Gastroesophageal sphincter (tissue), 4 donors: Measurements from ENCODE around the gene PRUNE1. TPM values are rescaled to one million over a fixed set of nuclear protein-coding genes. Genes with fewer than 3 reads are reported as not detected.

Source experiments
- ATAC-seq: fragments of 150-250 bp; one replicate; pipeline ENCODE4 v1.9.1; 2016; ENCODE audit warnings: mild to moderate bottlenecking, moderate library complexity
- H3K27ac ChIP-seq, 4 donors: fragments of 200-600 bp; sonication (generic) in 3 of 4; 1 replicate in 3 of 4; 2 replicates in 1 of 4; pipeline ENCODE4 v1.5.1; 2016 to 2019
- H3K27me3 ChIP-seq: fragments of 200-600 bp; sonication (generic); one replicate; pipeline ENCODE4 v1.5.1; 2019
- H3K36me3 ChIP-seq, 2 donors: fragments of 200-600 bp; sonication (generic); one replicate each; pipeline ENCODE4 v1.5.1; 2019; ENCODE audit warnings: control low read depth in 1 of 2
- H3K4me1 ChIP-seq, 3 donors: fragments of 200-600 bp; sonication (generic); 1 replicate in 2 of 3; 2 replicates in 1 of 3; pipeline ENCODE4 v1.5.1; 2016 to 2019; ENCODE audit warnings: control low read depth in 2 of 3
- H3K4me3 ChIP-seq, 2 donors: fragments of 200-600 bp; sonication (generic); one replicate each; pipeline ENCODE4 v1.5.1; 2019; ENCODE audit warnings: mild to moderate bottlenecking in 1 of 2, moderate library complexity in 1 of 2
- H3K9me3 ChIP-seq, 3 donors: fragments of 200-600 bp; sonication (generic); one replicate each; pipeline ENCODE4 v1.5.1; 2017 to 2019; ENCODE audit warnings: control low read depth in 2 of 3
- EP300 ChIP-seq: sonication (generic); formaldehyde crosslinking; IDR thresholded peaks from one replicate; pipeline ENCODE4 v1.6.1; 2017; ENCODE audit warnings: antibody characterized with exemption, mild to moderate bottlenecking
- POLR2A ChIP-seq, 2 donors: fragments of 450-650 bp; IDR thresholded peaks; one replicate each; pipeline ENCODE4 v1.6.1; 2017; ENCODE audit warnings: antibody characterized with exemption in 2 of 2, mild to moderate bottlenecking in 2 of 2, moderate library complexity in 1 of 2
- POLR2AphosphoS5 ChIP-seq: sonication (generic); formaldehyde crosslinking; IDR thresholded peaks from one replicate; pipeline ENCODE4 v1.6.1; 2017; ENCODE audit warnings: antibody characterized with exemption
- WGBS, 2 donors: methylation state at CpG; one replicate each; pipeline ENCODE4 v1.1.5; 2018; ENCODE audit warnings: low coverage in 1 of 2; 5-methylcytosine and 5-hydroxymethylcytosine counted together
- total RNA-seq, 4 donors: library from RNA; depleted of rRNA; stranded (reverse); fragments of >200 nt; gene quantifications; one replicate each; pipeline ENCODE4 v1.1.0, GENCODE V29; 2016
- TF ChIP-seq, protein P1 (sequence below), 4 experiments: fragments of 200-600 bp in 2 of 4; fragments of 450-650 bp in 2 of 4; sonication (generic) in 1 of 4; IDR thresholded peaks; one replicate each; pipeline ENCODE4 v1.5.1; 2017 to 2019; ENCODE audit warnings: antibody characterized with exemption in 4 of 4, mild to moderate bottlenecking in 2 of 4, moderate library complexity in 2 of 4

PRUNE1 gene
- total RNA-seq, 4 donors from 2014 or later: 24.2 to 28.9 (median 26.7) TPM

DNA sequence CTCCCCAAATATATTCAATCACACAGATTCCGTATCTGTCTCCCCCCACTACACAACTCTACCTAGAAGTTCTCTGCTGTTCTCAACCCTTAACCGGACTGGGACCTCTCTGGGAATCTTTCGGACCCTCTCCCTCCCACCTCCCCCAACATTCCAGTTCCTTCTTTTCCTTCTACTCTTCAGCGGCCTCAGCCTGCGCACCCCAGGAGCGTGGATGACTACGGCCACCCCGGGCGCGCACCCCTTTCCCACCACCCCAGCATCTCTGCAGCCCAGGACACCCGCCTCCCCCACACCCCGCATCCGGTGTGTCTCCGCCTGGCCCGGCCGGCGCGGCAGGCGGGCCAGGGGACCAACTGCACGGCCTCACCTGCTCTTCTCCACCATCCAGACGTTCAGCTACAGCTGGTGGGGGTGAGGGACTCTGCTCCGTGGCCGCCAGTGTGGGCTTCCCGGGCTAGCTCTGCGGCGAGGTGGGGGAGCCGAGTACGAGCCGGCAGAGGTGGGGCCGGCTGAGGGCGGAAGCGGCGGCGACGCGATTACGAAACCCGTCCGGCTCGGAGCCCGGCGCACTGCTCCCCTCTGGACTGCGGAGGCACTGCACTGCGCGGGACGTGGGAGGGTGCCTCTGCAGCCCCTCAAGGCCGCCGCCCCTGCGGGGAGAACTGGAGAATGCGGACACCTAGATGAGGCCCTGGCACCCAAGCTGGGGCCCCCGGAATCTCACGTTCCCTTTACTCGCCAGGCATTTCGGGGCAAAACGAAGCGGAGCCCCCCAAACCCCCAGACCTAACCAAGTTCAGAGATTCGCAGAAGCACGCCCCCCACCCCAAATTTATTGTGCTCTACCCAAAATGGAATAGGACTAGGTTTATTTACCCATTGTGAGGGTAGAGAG is 51.1 kb downstream of the PRUNE1 start, which contains the start of gene CDC42SE1:
Gene CDC42SE1, minus strand, starts transcription at position 514 of the 898 bp plus-strand sequence. CDS start 3,892 bp downstream, outside the sequence.
- 0% methylated on average over 3 to 9 of the region's 58 CpGs for WGBS, 2 donors
- no peak for TF ChIP-seq EP300
- peak; percentile 87 to 88 for TF ChIP-seq POLR2A (IDR thresholded peaks at IDR 0.05)
- peak; percentile 95 for TF ChIP-seq POLR2AphosphoS5
- TF ChIP-seq, protein P1, sequence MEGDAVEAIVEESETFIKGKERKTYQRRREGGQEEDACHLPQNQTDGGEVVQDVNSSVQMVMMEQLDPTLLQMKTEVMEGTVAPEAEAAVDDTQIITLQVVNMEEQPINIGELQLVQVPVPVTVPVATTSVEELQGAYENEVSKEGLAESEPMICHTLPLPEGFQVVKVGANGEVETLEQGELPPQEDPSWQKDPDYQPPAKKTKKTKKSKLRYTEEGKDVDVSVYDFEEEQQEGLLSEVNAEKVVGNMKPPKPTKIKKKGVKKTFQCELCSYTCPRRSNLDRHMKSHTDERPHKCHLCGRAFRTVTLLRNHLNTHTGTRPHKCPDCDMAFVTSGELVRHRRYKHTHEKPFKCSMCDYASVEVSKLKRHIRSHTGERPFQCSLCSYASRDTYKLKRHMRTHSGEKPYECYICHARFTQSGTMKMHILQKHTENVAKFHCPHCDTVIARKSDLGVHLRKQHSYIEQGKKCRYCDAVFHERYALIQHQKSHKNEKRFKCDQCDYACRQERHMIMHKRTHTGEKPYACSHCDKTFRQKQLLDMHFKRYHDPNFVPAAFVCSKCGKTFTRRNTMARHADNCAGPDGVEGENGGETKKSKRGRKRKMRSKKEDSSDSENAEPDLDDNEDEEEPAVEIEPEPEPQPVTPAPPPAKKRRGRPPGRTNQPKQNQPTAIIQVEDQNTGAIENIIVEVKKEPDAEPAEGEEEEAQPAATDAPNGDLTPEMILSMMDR (IDR thresholded peaks at IDR 0.05): peak; percentile 86 to 96 (median 92)
- Histone ChIP-seq H3K27me3 (no peaks in the 10 kb centered on the region), H3K4me1 (peaks cover 0 to 55% (median 13%) of the 10 kb centered on the region in 3 donors), H3K9me3 (no peaks in the 10 kb centered on the region), H3K36me3 (peaks cover 0 to 23% of the 10 kb centered on the region in 2 donors), H3K27ac (peak within 1 kb of the TSS; percentile 76 to 95 (median 94)), H3K4me3 (peak within 1 kb of the TSS; percentile 90 to 95)
- ATAC-seq: peak; percentile 96

DNA sequence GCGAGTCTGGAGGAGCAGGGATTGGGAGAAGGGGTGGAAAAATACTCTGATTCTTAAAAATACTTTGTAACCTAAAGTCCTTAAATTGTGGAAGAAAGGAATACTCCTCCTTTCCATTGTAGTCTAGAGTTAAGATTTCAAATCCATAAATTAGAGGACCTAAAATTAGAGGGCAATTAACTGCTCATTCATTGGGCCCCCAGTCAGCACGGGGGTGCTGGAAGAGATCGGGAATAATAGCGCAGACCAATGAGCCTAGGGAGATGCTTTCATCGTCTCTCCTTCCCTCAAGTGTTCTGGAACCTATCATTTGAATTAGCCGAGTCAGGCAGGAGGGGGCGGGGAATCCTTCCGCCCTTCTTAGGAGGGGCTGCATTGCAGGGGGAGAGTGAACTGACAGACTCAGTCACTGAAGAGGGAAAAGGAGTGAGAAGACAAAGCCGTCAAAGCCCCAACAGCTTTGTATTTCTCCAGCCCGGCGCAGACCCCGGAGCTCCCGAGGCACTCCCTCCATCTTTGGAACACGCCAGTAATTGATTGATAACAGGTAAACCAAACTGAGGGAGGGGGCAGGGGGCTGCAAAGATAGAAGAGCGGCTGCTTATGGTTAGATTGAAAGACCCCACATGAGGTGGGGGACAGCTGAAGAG is 51.9 kb downstream of the PRUNE1 start, which contains the start of gene MLLT11:
Gene MLLT11, plus strand, starts transcription at position 391 of the 650 bp plus-strand sequence. CDS start 6,828 bp downstream, outside the sequence.
- peak within 1 kb of the TSS; percentile 76 to 95 (median 94) for H3K27ac ChIP-seq
- peaks cover 0 to 16% of the 10 kb centered on the region in 2 donors for H3K36me3 ChIP-seq
- no peaks in the 10 kb centered on the region for H3K27me3 ChIP-seq
- TF ChIP-seq POLR2A (IDR thresholded peaks at IDR 0.05) (no peak), EP300 (no peak), POLR2AphosphoS5 (peak; percentile 30)
- TF ChIP-seq, protein P1 (IDR thresholded peaks at IDR 0.05): no peak
- WGBS, 2 donors: 2 to 4% methylated on average over 9 to 14 of the region's 15 CpGs
- H3K4me1 ChIP-seq: peaks cover 0 to 51% (median 13%) of the 10 kb centered on the region in 3 donors
- H3K4me3 ChIP-seq: peak within 1 kb of the TSS; percentile 90 to 95
- H3K9me3 ChIP-seq: no peaks in the 10 kb centered on the region
- ATAC-seq: peak; percentile 44

DNA sequence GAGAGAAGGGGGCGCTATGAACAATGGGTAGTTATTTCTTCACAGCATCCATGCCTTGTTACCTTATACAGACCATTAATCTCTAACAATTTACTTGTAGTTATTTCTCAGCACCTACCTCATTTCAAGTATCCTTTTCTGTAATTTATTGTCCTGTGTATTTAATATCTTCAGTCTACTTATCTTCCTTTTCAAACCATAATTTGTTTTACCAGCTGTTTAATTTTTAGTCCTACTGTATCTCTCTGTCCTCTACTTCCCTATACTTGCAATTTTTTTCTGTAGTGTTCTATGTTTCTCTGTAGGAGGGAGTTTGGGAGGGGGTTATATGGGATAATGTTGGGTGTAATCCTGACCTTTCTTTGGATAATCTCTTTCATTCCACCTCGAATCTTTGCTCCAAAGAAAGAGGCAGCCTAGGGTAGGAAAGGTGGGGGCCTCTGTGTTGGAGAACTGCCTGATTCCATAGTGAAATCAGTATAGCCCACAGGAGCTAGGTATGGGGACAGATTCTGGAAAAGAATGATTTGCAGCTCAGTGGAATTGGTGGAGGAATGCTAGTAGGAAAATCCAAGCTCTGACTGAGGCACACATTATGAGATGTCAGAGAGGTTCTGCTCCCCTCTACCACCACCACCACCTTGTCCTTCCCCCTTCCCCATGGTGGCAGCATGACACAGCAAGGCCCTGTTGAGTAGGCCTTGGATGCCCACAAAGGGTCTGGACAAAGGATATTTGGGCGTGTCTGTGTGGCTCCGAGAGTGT is 52.6 kb downstream of the PRUNE1 start:
- 49 to 58% methylated on average over 4 of the region's 4 CpGs for WGBS, 2 donors
- H3K4me3 ChIP-seq: peak overlapping the region; percentile 90 to 95
- H3K9me3 ChIP-seq: no peaks in the 10 kb centered on the region
- no peak for TF ChIP-seq EP300
- H3K36me3 ChIP-seq: peaks cover 0 to 9% of the 10 kb centered on the region in 2 donors
- ATAC-seq: no peak
- H3K27ac ChIP-seq: peak overlapping the region in 3 of 4 donors; percentile 93 to 95 (median 94)
- H3K4me1 ChIP-seq: peaks cover 0 to 44% (median 13%) of the 10 kb centered on the region in 3 donors
- H3K27me3 ChIP-seq: no peaks in the 10 kb centered on the region

DNA sequence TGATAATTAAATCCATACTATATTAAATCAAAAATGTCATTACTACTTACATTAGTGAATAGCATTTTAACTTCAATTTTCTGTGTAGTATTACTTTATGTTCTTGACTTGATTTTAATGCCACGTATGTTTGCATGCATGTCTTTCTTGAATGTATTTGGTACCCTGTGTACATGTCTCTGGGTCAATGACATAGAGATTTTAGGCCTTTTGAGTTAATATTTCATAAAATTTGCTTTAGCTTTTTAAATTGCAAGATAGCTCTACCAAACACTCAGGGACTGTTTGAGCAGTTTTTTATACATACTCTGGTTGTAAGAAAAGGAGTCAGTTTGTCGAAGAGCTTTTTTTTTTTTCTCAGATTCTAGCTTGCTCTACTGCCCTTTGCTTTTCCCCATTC is 53.5 kb downstream of the PRUNE1 start:
- no peak for TF ChIP-seq POLR2AphosphoS5
- TF ChIP-seq, protein P1 (IDR thresholded peaks at IDR 0.05): no peak
- no peak for TF ChIP-seq POLR2A (IDR thresholded peaks at IDR 0.05)
- no peak for TF ChIP-seq EP300
- Histone ChIP-seq H3K9me3 (no peaks in the 10 kb centered on the region), H3K27ac (no peak overlapping the region), H3K4me1 (peaks cover 0 to 35% (median 11%) of the 10 kb centered on the region in 3 donors), H3K36me3 (no peaks in the 10 kb centered on the region), H3K4me3 (no peak overlapping the region), H3K27me3 (no peaks in the 10 kb centered on the region)
- 46 to 76% methylated on average over 2 of the region's 2 CpGs for WGBS, 2 donors
- ATAC-seq: no peak
